Cardiac muscle cell (in vitro differentiated cells and primary cell): ENCODE measurements around the gene COL4A1. TPM values are rescaled to one million over a fixed set of nuclear protein-coding genes. Genes with fewer than 3 reads are reported as not detected.

Experiments
- DNase-seq, 2 donors: peaks; one replicate each; pipeline versions ENCODE4 v3.0.0 to v3.0.0-alpha.2; 2010 to 2017; ENCODE audit warnings: low read depth in 1 of 2, low spot score in 1 of 2
- H3K27ac ChIP-seq: fragments of 200-600 bp; sonication (generic); 2 replicates; pipeline ENCODE4 v1.5.1; 2016
- H3K27me3 ChIP-seq: fragments of 200-600 bp; sonication (generic); 2 replicates; pipeline ENCODE4 v1.6.0; 2016; ENCODE audit warnings: control low read depth
- H3K36me3 ChIP-seq: fragments of 200-600 bp; sonication (generic); 2 replicates; pipeline ENCODE4 v1.5.1; 2016; ENCODE audit warnings: control low read depth
- H3K4me1 ChIP-seq: fragments of 200-600 bp; sonication (generic); 2 replicates; pipeline ENCODE4 v1.8.1; 2017; ENCODE audit warnings: low read depth, mild to moderate bottlenecking, mixed run types
- H3K4me3 ChIP-seq: fragments of 200-600 bp; sonication (generic); 2 replicates; pipeline ENCODE4 v1.5.1; 2016; ENCODE audit warnings: mild to moderate bottlenecking
- H3K9me3 ChIP-seq: fragments of 200-600 bp; sonication (generic); 2 replicates; pipeline ENCODE4 v1.5.1; 2017; ENCODE audit warnings: low read depth, mild to moderate bottlenecking, control low read depth
- polyA plus RNA-seq: library from polyadenylated mRNA; unstranded; fragments of >200 nt; fragmentation: Nextera tagmentation; extraction: Ambion mirVana; gene quantifications from 2 replicates; pipeline ENCODE4 v1.2.1, GENCODE V29; 2016
- total RNA-seq: library from RNA; depleted of rRNA; stranded (reverse); fragments of >200 nt; gene quantifications from 2 replicates; pipeline ENCODE4 v1.2.3, GENCODE V29; 2016
- TF ChIP-seq, protein P1 (sequence below): IDR thresholded peaks from 2 replicates; pipeline ENCODE4 v1.5.1; 2012; ENCODE audit warnings: low read depth, mild to moderate bottlenecking, low read length

The COL4A1 gene
- total and polyA plus RNA-seq, 2 experiments from 2014 or later: 73.9 to 171 TPM

DNA sequence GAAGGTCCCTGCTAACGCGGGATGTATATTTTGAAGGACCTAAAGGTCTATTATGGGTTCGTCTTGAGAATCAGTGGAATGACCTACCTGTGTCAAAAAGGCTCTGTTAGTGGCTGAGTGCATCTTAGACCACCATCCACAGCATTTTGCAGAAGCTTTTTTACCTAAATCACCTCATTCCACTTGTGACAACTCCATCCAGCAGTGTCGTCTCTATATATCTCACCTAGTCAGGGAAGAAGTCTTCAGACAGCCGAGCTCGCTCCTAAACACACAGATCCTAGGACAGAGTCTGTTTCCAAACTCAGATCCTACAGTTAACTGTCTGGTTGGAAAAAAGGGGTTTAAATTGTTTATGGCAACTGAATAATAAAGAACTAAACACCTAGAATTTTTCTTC, 33.7 kb downstream of the COL4A1 start:
- Histone ChIP-seq H3K36me3 (no peaks in the 10 kb centered on the region), H3K27ac (no peak overlapping the region)
- DNase-seq: no peak

DNA sequence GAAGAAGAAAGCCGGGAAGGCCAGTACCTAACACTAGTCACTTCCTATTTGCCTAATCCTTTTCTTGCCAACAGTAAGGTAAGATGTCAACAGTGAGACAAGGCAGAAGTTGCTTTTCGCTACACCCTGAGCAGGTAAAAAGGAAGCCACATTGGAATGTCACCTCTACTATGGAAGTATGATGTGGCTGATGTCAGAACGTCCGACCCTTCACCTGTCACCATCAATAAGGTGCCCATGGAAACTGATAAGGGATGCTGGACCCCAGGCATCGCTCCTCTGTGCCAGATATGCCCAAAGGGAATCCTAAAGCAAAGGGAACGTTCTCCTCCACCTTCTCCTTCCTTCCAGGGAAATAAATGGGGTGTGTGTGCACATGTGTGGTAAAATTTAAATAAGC, 34.3 kb downstream of the COL4A1 start:
- Histone ChIP-seq H3K9me3 (no peaks in the 10 kb centered on the region), H3K27ac (no peak overlapping the region), H3K4me3 (no peak overlapping the region), H3K27me3 (no peaks in the 10 kb centered on the region), H3K4me1 (peaks cover 7% of the 10 kb centered on the region), H3K36me3 (no peaks in the 10 kb centered on the region)
- no peak for DNase-seq
- TF ChIP-seq, protein P1, sequence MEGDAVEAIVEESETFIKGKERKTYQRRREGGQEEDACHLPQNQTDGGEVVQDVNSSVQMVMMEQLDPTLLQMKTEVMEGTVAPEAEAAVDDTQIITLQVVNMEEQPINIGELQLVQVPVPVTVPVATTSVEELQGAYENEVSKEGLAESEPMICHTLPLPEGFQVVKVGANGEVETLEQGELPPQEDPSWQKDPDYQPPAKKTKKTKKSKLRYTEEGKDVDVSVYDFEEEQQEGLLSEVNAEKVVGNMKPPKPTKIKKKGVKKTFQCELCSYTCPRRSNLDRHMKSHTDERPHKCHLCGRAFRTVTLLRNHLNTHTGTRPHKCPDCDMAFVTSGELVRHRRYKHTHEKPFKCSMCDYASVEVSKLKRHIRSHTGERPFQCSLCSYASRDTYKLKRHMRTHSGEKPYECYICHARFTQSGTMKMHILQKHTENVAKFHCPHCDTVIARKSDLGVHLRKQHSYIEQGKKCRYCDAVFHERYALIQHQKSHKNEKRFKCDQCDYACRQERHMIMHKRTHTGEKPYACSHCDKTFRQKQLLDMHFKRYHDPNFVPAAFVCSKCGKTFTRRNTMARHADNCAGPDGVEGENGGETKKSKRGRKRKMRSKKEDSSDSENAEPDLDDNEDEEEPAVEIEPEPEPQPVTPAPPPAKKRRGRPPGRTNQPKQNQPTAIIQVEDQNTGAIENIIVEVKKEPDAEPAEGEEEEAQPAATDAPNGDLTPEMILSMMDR: no peak

More for the DNA sequence above, 33.7 kb downstream of the COL4A1 start:
- TF ChIP-seq, protein P1: no peak
- no peaks in the 10 kb centered on the region for H3K9me3 ChIP-seq
- no peak overlapping the region for H3K4me3 ChIP-seq
- H3K27me3 ChIP-seq: no peaks in the 10 kb centered on the region
- peaks cover 7% of the 10 kb centered on the region for H3K4me1 ChIP-seq

DNA sequence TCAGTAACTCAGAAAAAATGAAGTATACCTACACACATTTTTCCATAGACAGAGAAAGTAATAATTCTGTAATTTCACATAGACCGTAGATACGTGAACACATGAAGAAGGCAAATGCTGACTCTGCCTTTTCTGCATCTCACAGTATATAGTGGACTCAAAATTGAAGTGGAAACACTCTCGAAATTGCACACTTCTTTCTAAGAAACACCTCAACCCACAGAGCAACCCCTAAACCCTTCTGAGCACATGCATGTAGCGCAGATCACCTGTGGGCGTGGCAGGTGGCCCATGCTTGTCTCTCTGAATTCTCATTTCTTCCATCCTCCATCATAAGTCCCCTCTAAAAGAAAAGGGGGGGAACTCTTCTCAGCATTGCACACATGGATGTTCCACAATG, 34.7 kb downstream of the COL4A1 start:
- Histone ChIP-seq H3K27me3 (no peaks in the 10 kb centered on the region), H3K4me3 (no peak overlapping the region), H3K27ac (no peak overlapping the region), H3K4me1 (peaks cover 7% of the 10 kb centered on the region), H3K9me3 (no peaks in the 10 kb centered on the region), H3K36me3 (no peaks in the 10 kb centered on the region)
- TF ChIP-seq, protein P1: no peak
- no peak for DNase-seq

DNA sequence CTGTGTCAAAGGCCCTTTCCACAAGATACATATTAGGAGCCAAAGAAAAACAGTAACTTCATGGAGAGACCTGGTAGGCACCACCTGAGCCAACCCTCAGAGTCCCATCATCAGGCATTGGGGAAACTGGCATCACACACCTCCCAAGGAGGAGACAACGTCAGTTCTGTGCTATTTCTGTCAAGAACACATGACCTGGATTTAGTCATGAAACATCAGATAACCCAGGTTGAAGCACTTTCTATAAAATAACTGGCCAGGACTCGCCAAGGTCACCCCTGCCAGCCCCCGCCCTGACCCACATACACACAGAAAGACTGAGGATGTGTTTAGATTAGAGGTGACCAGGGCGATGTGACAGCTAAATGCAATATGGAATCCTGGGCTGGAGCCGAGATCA, 35.6 kb downstream of the COL4A1 start:
- Histone ChIP-seq H3K27ac (no peak overlapping the region), H3K27me3 (no peaks in the 10 kb centered on the region), H3K36me3 (no peaks in the 10 kb centered on the region), H3K4me3 (no peak overlapping the region), H3K9me3 (no peaks in the 10 kb centered on the region), H3K4me1 (peaks cover 7% of the 10 kb centered on the region)
- TF ChIP-seq, protein P1: no peak
- DNase-seq: no peak

DNA sequence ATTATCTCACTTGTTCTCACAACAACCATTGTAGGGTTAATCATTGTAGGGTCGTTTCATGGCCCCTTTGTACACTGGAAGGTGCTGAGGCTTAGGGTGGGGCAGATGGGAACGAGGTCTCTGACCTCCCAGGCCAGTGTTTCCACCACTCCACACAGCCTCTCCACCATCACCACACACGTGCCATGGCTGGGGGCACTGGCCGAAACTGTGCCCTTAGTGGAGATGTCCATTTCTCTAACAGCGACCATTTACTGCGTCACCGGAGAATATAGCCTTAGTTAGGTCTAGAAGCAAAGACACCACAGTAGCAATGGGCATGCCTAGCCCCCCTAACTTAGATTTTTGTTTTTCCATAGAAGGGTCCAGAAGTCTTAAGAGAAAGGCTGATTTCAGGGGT, 36.5 kb downstream of the COL4A1 start:
- Histone ChIP-seq H3K27me3 (no peaks in the 10 kb centered on the region), H3K9me3 (no peaks in the 10 kb centered on the region), H3K36me3 (no peaks in the 10 kb centered on the region), H3K4me1 (peaks cover 7% of the 10 kb centered on the region), H3K4me3 (no peak overlapping the region), H3K27ac (no peak overlapping the region)
- TF ChIP-seq, protein P1: no peak
- no peak for DNase-seq

DNA sequence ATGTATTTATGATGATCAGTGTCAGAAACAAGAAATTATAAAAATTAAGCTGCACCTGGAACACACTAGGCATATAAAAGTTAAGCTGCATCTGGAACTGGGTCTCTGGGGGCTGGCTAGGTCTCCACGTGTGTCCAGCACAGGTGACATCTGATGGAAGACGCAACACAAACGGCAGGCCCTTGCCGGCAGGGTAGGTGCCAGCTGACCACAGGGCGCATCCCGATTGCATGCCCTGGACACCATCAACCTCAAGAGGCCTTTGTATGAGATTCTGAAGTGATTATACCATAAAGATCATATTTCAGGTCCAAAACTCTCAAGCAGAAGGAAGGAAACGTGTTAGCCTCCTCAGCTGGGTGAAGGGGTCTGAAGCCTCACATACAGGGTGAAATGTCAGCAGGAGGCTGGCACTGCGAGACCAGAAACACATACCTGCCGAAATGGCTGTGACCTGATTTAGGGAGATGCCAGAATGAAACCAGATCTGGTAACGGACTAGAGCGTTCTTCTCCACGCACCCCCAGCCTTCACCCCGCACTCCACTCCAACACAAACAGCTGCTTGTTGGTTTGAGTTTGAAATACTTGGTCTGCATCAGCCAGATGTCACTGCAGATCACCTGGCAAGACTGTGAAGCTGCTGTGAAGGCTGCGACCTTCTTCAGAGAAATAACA, 37.3 kb downstream of the COL4A1 start:
- H3K36me3 ChIP-seq: no peaks in the 10 kb centered on the region
- H3K4me3 ChIP-seq: no peak overlapping the region
- no peak overlapping the region for H3K27ac ChIP-seq
- H3K4me1 ChIP-seq: peaks cover 7% of the 10 kb centered on the region
- no peak for DNase-seq
- no peaks in the 10 kb centered on the region for H3K9me3 ChIP-seq
- H3K27me3 ChIP-seq: no peaks in the 10 kb centered on the region
- TF ChIP-seq, protein P1: no peak
